GM18507 (cell line): ENCODE measurements around the gene RNU6-8.

Experiments used
- DNase-seq: peaks from one replicate; pipeline ENCODE4 v3.0.0; 2011; ENCODE audit warnings: low read depth; ENCODE audit not compliant: insufficient read length; ENCODE audit errors: extremely low spot score
- FAIRE-seq: peaks from 2 replicates; lab custom pipeline; 2011; peaks lifted over from hg19 to GRCh38; lab: Jason Lieb, UNC

The RNU6-8 gene

DNA sequence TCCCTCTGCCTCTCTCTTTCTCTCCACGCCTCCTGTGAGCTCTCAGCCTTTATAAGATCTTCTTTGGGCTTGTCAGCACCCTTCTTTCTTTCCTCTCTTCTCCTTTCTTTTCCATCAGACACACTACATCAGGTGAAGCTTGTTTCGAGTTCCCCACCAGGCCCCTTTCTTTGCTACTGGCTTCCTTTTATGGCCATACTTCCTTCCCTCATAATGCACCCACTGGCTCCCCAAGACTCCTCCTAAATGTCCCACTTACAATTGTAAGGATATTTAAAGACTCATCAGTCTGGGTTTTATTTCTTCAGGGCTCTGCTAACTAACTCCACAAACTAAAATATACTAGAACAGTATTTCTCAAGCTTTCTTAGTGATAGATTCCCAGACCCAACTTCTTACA, 3.5 kb upstream of the RNU6-8 start:
- no peak for FAIRE-seq
- no peak for DNase-seq

GRCh38 chr14:32205984-32206383, 2.9 kb upstream of the RNU6-8 start:
- FAIRE-seq, result peak; percentile 59
- no peak for DNase-seq

- FAIRE-seq, result no peak
- no peak for DNase-seq
Observed at GRCh38 chr14:32205554-32205953, 2.5 kb upstream of the RNU6-8 start.

GRCh38 chr14:32203928-32204357, 874 bp upstream of the RNU6-8 start:
- FAIRE-seq, result no peak
- no peak for DNase-seq

DNA sequence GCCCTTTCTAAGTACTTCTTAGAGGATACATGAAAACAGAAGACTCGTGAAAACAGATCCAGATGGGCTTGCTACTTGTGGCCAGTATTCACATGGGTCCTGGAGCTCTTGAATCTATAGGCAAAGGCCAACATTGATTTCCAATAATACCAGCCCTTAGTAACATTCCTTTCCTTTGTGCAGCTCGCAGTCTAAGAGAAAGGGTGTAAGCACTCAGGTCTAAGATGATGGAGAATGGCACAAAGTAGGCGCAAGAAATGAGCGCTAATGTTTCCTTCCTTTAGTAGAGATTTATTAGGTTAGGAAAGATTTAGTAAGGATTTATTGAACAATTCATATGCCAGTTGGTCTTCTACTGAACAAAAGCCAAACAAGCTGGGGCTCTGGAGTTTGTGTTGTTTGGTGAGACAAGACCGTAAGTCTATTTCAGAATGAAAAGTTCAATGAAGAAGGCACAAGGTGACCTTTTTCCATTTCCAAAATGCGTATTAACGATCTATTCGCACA, 525 bp downstream of the RNU6-8 start:
- FAIRE-seq (no peak), DNase-seq (no peak)

- FAIRE-seq (no peak), DNase-seq (no peak)
Observed at GRCh38 chr14:32201816-32202490, 1.1 kb downstream of the RNU6-8 start, which contains the start of gene RNU6-7. TSS of gene RNU6-7 (plus strand) at chr14:32202045.

DNA sequence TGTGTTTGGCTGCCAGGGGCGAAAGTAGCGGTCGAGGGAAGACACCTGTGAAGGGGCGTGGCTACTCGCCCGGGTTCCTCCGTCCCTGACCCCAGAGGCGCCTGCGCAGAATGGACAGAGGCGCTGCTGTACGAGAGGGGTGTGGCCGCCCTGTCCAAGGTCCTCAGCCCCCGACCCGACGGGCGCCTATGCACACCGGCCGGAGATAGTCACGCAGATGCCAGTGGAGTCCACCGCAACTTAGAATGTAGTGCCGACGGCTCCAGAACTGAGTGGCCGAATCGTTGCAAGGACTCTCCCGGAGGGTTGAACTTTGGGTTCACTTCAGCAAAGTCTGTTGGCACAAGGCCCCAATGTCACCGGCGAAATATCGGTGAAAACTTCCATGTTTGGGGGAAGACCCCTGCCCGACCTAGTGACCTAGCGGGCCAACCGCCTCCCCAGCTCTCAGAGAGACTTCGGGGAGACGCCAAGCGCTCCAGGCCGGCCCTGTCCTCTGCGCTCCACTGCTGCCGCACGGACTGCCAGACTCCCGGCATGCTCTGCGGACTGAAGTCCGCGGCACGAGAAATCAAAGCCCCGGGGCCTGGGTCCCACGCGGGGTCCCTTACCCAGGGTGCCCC, 1.8 kb downstream of the RNU6-8 start:
- FAIRE-seq, result peak; percentile 56

GRCh38 chr14:32200368-32201192, 2.5 kb downstream of the RNU6-8 start:
- FAIRE-seq, result peak; percentile 18

More for the DNA sequence above, 1.8 kb downstream of the RNU6-8 start:
- peak; percentile 38 for DNase-seq

GRCh38 chr14:32197919-32198318, 5.2 kb downstream of the RNU6-8 start:
- peak; percentile 51 for FAIRE-seq
- no peak for DNase-seq

More at GRCh38 chr14:32200368-32201192, 2.5 kb downstream of the RNU6-8 start:
- no peak for DNase-seq

DNA sequence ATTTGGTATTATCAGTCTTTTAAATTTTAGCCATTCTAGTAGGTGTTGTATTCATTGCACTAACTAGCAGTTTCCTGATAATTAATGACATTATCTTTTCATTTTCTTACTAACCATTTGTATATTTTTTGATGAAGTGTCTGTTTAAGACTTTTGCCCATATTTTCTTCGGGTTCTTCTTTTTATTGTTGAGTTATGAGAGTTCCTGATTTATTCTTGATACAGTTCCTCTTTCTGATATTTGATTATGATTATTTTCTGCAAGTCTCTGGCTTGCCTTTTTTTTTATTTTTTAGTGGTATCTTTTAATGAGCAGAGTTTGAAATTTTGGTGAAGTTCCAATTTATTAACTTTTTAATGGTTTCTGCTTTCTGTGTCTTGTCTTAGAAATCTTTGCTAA, 7.4 kb downstream of the RNU6-8 start:
- DNase-seq, result no peak
- FAIRE-seq, result no peak

DNA sequence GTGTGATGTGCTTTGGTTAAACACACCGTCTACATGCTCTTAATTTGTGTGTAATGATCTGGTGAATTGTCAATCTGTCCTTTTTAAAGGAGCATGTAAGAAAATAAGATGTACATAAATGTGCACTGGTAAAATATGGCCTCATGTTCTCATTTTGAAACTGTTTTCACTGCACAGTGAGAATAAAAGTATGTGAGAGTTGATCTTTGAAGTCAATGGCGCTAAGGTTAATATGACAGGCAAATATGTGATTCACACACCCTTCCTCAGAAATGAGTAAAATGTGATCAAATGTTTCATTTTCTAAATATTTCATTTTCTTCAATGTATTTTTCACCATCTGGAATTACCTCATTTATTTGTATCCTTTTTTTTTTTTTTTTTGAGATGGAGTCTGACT, 9.5 kb downstream of the RNU6-8 start:
- FAIRE-seq (no peak), DNase-seq (no peak)

DNA sequence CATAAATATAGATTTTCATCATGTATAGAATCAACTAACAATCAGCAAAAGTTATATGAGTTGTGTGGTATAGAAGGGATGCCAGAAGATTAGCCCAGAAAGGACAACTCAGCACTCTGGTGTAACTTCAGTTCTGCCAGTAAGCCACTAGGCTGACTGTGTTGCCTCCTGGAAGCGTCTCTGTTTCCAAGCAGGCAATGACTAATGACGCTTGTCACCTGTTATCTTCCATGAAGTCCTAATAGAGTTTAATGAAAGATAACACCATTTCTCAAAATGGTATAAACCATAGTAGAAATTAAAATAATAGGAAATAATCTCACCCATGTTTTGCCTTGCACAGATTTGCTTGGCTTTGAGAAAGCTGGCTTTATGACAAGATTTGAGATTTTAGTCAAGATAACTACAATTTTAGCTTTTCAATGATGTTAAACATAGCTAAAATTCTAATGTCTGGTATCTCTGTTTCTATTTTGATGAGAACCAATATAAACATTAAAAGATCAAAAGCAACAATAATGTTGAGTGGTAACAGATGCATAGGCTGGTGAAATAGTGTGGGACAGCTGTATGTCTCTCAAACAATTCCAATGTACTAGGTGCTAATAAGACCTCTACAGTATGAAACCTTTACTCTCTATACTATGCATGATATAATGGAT, 10.2 kb downstream of the RNU6-8 start:
- DNase-seq, result no peak
- FAIRE-seq, result no peak

DNA sequence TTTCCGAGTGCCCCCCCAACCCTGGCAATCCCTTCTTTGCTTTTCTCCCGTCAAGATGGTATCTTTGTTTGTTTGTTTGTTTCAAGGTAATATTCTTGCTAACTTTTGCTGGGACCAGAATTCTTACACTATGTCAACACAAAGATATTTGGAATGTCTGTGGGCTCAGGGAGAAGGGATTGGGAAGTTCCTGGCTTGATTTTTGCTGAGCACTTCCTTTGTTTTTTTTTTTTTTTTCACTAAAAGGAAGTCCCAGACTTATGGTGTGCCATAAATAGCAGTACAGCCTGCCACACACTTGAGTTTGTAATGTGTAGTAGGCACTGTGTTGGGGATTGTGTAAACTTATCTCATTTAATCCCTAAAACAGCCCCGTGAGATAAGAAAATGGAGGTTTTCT, 12.4 kb downstream of the RNU6-8 start:
- no peak for FAIRE-seq
- DNase-seq, result no peak

DNA sequence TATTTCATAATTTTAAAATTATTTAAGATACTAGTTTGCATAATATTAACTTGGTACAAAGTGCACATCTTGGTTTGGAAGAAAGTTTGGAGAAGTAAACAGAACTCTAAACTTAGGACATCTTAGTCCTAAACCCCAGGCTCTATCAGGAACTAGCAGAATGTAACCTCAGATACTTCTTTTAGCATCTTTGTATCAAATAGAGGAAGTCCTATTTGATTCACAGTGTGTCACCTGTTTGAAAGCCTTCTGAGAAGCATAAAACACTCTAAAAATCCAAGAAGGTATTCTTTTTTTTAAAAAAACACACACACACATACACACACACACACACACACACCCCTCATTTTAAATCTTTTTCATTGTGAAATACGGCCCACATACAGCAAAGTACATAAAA, 13.3 kb downstream of the RNU6-8 start:
- no peak for FAIRE-seq
- no peak for DNase-seq

GRCh38 chr14:32186248-32186647, 16.8 kb downstream of the RNU6-8 start:
- peak; percentile 15 for FAIRE-seq
- no peak for DNase-seq

- DNase-seq (no peak), FAIRE-seq (no peak)
Observed at GRCh38 chr14:32185097-32185496, 18.0 kb downstream of the RNU6-8 start.

DNA sequence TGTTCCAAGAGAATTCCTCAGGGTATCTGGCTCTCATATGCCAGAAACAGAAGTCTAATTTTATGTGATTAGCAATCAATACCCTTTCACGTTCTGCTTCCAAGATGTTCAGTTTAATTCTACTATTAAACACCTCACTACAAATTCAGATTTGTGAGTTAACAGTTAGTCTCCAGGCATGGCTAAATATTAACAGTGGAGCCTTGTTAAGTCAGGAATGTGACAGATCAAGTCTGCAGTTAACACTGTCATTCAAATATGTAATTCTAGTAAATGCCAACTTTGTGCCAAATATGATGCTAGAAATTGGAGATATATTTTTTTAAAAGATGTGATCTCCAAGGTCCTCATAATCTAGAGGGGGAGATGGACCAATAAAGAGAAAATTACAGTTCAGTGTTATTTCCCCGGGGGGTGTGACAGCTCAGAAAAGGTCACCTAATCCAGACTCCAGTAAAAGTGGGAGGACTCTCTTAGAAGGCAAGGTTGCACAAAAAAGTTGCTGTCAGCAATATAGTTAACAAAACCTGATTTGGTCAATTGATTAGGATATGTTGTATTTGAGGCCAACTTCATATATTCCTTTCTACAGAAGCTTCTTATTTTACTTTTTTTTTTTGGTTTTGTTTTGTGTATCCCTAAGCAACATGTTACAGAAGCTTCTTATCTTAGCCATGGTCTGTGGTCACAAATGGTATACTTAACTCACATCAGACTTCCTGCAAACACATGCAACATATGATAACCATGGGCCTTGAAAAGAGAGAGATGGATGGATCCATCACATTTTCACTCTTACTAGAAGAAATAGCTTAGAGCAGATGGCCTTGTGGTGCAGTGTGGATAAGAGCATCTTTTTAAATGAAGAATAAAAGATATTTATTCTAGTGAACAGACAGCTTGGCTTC, 19.7 kb downstream of the RNU6-8 start:
- no peak for DNase-seq
- FAIRE-seq, result no peak

DNA sequence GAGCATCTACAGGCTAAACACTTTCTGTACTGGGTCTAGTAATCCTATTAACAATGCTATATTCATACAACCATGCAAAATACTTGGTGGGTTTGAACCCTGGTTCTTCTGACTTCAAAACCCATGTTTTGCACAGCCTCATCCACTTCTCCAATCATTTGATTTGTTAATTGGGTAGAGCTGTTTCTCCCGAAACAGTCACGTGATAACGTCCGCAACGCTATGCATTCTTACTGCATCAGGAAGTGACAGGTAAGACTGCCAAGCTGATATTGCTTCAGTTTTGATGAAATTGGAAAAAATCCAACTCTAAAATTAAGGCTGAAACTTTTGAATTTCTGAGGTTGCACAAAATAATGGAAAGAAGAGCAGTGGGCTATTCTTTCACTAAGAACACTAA, 31.6 kb downstream of the RNU6-8 start:
- no peak for DNase-seq
- FAIRE-seq, result no peak

DNA sequence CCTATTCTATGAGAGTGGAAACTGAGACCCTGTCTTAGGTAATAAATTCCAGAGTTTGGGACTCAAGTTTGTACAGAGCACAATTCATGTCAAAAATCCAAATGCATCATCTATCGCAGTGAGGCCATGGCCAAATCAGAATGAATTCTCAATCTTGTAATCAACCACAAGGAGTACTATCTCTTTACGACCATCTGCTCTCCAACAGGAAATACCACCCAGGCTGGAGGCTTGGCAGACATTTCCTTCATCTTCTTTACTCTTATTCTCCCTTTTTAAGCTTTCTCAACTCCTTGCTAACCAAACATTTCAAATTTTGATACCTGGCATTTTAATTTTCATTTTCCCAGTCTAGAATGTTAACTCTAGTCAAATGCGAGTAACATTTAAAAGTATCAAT, 33.9 kb downstream of the RNU6-8 start:
- FAIRE-seq, result no peak
- DNase-seq, result no peak
